GM12875 (cell line): Measurements from ENCODE around the gene AIFM3.

Source experiments
- H3K4me3 ChIP-seq: one replicate; pipeline ENCODE4 v1.5.1; 2011; ENCODE audit warnings: low read depth, low read length, control low read depth
- TF ChIP-seq, protein P1 (sequence below): IDR thresholded peaks from 2 replicates; pipeline ENCODE4 v1.5.1; 2011; ENCODE audit warnings: low read depth, mild to moderate bottlenecking, control low read depth, inconsistent platforms, low read length, moderate library complexity, borderline replicate concordance; ENCODE audit not compliant: insufficient read depth

Gene AIFM3

DNA sequence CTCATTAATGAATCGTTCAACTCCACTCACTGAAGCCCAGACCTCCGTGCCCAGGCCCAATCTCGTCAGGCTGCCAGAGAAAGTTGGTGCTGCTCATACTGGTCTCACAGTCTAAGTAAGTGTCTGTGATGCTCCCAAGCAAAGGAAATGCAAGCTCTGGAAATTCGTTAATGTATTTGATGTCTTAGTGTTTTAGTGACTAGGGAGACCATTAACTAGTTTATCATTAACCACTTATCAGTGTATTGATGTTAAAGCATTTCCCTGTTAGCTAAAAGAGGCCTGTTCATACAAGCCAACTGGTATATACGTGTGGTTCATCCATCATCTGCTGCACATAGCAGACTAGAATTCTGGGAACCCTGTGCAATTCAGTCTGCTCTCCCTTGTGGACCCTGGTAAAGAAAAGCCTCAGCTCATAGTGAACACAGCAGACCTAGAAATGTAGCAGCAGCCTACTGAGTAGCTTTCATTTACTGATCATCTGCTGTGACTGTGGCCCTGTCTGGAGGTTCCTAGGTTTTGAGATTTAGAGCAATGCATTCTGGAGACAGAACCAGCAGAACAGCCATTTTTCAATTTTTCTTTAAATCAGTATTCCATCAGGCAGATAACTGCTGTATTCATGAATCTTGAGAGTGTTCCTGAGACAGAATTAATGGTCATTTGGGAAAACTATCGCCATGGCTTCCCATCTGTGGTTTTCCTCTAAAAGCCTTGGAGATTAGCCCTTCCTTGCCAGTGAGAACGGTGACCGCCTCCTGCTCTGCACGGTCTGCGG, 15.7 kb upstream of the AIFM3 start:
- TF ChIP-seq, protein P1, sequence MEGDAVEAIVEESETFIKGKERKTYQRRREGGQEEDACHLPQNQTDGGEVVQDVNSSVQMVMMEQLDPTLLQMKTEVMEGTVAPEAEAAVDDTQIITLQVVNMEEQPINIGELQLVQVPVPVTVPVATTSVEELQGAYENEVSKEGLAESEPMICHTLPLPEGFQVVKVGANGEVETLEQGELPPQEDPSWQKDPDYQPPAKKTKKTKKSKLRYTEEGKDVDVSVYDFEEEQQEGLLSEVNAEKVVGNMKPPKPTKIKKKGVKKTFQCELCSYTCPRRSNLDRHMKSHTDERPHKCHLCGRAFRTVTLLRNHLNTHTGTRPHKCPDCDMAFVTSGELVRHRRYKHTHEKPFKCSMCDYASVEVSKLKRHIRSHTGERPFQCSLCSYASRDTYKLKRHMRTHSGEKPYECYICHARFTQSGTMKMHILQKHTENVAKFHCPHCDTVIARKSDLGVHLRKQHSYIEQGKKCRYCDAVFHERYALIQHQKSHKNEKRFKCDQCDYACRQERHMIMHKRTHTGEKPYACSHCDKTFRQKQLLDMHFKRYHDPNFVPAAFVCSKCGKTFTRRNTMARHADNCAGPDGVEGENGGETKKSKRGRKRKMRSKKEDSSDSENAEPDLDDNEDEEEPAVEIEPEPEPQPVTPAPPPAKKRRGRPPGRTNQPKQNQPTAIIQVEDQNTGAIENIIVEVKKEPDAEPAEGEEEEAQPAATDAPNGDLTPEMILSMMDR, result no peak
- H3K4me3 ChIP-seq, result no peak overlapping the region

DNA sequence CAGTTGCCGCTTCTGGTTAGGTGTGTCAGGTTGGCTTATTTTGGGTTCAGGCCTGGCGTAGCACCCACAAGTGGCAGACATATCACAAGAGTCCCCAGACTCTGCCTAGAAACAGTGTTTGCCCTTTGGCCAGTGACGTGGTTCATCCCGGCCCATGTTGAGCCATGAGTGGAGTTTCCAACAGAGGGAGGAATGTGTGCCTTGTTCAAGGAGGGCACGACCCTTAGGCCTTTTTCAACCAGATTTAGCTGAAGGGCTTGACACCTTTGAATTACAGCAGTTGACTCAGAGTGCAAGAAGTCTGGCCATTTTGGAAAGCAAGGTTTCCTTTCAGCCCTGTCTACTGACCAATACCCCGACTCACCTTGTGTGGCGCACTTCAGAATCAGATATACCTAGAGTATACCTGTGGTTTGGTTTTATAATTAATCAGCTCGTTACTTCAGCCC, 15.1 kb upstream of the AIFM3 start:
- TF ChIP-seq, protein P1, result no peak
- no peak overlapping the region for H3K4me3 ChIP-seq

DNA sequence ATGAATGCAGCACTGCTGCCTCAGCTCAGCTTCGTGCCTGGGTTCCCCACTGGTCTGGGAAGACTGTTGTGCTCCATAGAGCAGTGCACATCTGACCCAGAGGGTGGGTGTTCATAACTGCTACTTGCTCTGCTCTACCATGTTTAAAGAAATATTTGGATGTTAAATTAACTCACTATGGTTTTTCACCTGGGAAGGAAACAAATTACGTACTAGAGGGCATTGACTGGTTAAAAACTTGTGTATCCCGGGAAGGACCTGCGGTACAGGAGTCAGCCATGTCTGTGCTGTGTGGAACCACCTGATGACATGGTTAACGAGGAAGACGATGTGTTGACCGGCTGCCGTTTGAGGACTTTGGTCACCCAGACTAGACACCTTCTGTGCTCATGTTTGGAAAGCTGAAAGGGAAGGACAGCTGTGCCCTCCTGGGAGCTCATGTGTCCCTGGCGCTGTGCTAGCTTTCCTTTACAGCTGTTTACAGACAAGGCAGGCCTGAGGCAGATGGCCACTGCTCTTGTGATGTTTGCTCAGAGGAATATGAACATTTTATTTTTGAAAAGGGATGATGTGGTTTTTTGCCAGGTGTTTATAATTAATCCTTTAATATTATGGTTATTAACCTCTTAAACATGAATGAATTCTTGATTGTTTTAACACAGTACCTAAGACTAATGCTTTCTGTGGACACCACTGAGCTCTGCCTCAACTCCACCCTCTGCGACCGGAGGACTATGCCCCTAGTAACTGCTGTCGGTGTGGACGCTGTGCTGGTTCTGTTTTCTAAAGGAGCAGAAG, 14.3 kb upstream of the AIFM3 start:
- TF ChIP-seq, protein P1, result no peak
- no peak overlapping the region for H3K4me3 ChIP-seq

DNA sequence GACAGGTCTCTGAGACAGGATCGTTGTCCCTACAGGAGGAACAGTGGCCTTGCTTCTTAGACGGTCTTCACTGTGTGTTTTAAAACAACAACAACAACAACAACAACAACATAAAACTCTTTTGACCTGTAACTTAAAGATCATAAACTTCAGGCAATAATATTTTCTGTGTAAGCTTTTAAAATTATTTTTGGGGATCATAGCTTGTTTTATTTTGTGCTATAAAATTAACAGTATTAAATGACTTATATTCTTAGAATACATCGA, 13.8 kb upstream of the AIFM3 start:
- no peak overlapping the region for H3K4me3 ChIP-seq
- TF ChIP-seq, protein P1, result no peak

DNA sequence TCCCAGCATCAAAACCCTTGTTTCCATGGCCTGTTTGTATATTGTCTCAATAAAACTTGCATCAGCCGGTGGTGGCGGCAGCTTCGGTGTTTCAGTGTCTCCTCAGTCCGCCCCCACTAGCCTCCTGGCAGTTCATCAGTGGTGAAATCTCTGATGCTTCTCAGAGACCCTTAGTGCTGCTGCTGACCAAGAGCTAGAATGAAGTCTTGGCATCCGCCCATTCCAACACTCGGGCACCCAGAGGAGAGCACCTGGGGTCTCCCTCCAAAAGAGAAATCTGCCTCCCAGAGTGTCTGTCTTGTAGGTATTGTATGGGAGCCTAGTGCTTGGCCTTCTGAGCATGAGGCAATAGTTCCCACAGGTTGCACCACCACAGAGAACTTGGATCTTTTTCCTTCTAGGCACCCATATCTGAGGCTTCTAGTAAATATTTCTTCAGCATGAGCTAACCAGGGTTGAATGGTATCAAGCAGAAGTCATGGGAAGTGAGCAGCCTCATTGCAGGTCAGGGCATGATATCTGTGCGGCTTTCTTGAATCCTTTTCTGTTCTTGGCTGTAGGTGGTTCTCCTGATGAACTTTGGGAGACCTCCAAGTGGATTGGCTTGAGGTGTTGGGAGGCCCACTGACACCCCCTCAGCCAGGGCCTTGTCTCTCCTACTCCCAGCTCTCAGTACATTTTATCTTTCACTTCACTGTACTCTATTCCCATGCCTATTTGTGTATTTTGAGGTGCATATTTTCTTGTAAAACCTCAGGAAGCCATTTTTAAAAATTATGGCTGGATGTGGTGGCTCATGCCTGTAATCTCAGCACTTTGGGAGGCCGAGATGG, 13.2 kb upstream of the AIFM3 start:
- H3K4me3 ChIP-seq, result no peak overlapping the region
- TF ChIP-seq, protein P1, result no peak

DNA sequence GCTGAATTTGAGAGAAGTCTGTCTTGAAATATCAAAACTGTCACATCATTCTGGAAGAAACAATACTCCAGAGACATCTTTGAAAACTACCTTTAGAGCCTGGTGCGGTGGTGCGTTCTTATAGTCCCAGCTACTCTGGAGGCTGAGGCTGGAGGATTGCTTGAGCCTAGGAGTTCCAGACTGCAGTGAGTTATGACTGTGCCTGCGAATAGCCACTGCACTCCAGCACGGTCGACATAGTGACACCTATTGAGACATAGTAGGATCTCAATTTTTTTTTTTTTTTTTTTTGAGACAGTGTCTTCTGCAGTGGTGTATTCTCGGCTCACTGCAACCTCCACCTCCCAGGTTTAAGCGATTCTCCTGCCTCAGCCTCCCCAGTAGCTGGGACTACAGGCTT, 11.5 kb upstream of the AIFM3 start:
- no peak overlapping the region for H3K4me3 ChIP-seq
- TF ChIP-seq, protein P1, result no peak
